OCI-M2 (cell line): ENCODE results near the gene TRIM3.
"Not testable (repeated sequence)": the region's sequence is repeated elsewhere in the genome, so short reads cannot be mapped to it uniquely, and the experiment has no call there.

Experiments
- DNase-seq: peaks from one replicate; lab custom pipeline; 2025; ENCODE audit not compliant: unreplicated experiment; lab: John Stamatoyannopoulos, UW

The TRIM3 gene

GRCh38 chr11:6473451-6474412 lies at the start of gene TRIM3:
Gene TRIM3, minus strand, starts transcription at chr11:6473941. Its CDS starts 8,246 bp downstream, at chr11:6465695.
- peak; percentile 10 for DNase-seq

- no peak for DNase-seq
These were observed 49.5 kb upstream of the TRIM3 start for GRCh38 chr11:6523253-6523652.

GRCh38 chr11:6521946-6522345 lies 48.2 kb upstream of the TRIM3 start:
- DNase-seq = not testable (repeated sequence)

- no peak for DNase-seq
These were observed 46.5 kb upstream of the TRIM3 start for GRCh38 chr11:6520265-6520664.

GRCh38 chr11:6516865-6517264 lies 43.1 kb upstream of the TRIM3 start:
- DNase-seq = no peak

GRCh38 chr11:6505577-6506240 lies 32.0 kb upstream of the TRIM3 start:
- DNase-seq = no peak

- no peak for DNase-seq
These were observed 30.4 kb upstream of the TRIM3 start for GRCh38 chr11:6504166-6504565.

- no peak for DNase-seq
These were observed 28.6 kb upstream of the TRIM3 start for GRCh38 chr11:6502382-6502781.

GRCh38 chr11:6498544-6498943 lies 24.8 kb upstream of the TRIM3 start:
- DNase-seq = no peak

GRCh38 chr11:6498121-6498520 lies 24.4 kb upstream of the TRIM3 start:
- DNase-seq = no peak

- DNase-seq = no peak
These were observed 23.5 kb upstream of the TRIM3 start, which contains the start of gene DNHD1 for GRCh38 chr11:6497069-6497839. Gene DNHD1, plus strand, starts transcription at chr11:6497280. Its CDS starts 936 bp downstream, at chr11:6498216.

GRCh38 chr11:6489306-6489705 lies 15.6 kb upstream of the TRIM3 start:
- no peak for DNase-seq

- no peak for DNase-seq
These were observed 15.1 kb upstream of the TRIM3 start for GRCh38 chr11:6488821-6489220.

GRCh38 chr11:6488342-6488741 lies 14.6 kb upstream of the TRIM3 start:
- no peak for DNase-seq

GRCh38 chr11:6486938-6487337 lies 13.2 kb upstream of the TRIM3 start:
- no peak for DNase-seq

- DNase-seq = no peak
These were observed 12.5 kb upstream of the TRIM3 start for GRCh38 chr11:6486256-6486655.

- DNase-seq = no peak
These were observed 11.9 kb upstream of the TRIM3 start for GRCh38 chr11:6485661-6486060.

- no peak for DNase-seq
These were observed 9.3 kb upstream of the TRIM3 start for GRCh38 chr11:6483015-6483414.

GRCh38 chr11:6482441-6482840 lies 8.7 kb upstream of the TRIM3 start:
- DNase-seq = no peak

GRCh38 chr11:6481924-6482275 lies 8.2 kb upstream of the TRIM3 start:
- DNase-seq = no peak
